HepG2 (cell line): Measurements from ENCODE around the gene RPL23. TPM values are rescaled to one million over a fixed set of nuclear protein-coding genes. Genes with fewer than 3 reads are reported as not detected.

Experiments used
- ATAC-seq: fragments of 200-7000 bp; cut with Tn5 transposase; 3 replicates; pipeline ENCODE4 v1.9.1; 2020; ENCODE audit warnings: mild to moderate bottlenecking, moderate library complexity
- BruUV-seq: library from RNA; stranded (reverse); fragments of 400-500 nt; replicated peaks from 2 replicates; lab custom pipeline; 2021; lab: Mats Ljungman, UMichigan
- CTCF ChIA-PET: fragments of 300-600 bp; formaldehyde crosslinking; extraction: SDS; loops from one replicate; lab custom pipeline; 2021; ENCODE audit warnings: low total read pairs, inconsistent platforms, low intra/inter-chr PET ratio; lab: Yijun Ruan, JAX
- POLR2A ChIA-PET: fragments of 350-600 bp; sonication (Branson Sonifier 250); formaldehyde crosslinking; loops from one replicate; lab custom pipeline; 2020; ENCODE audit warnings: antibody characterized with exemption, inconsistent platforms; lab: Yijun Ruan, JAX
- DNase-seq: peaks from one replicate; pipeline ENCODE4 v3.0.0-alpha.2; 2015; ENCODE audit warnings: low spot score
- FAIRE-seq: peaks from 3 replicates; lab custom pipeline; 2011; peaks lifted over from hg19 to GRCh38; lab: Jason Lieb, UNC
- H2AFZ ChIP-seq: one replicate; pipeline ENCODE4 v1.6.1; 2011; ENCODE audit warnings: low read length, inconsistent platforms
- H3K27ac ChIP-seq: fragments of 300-600 bp; 3 replicates; pipeline ENCODE4 v1.8.0; 2011; ENCODE audit warnings: mixed run types, mild to moderate bottlenecking, mixed read lengths, low read length, inconsistent platforms; ENCODE audit not compliant: insufficient read depth; ENCODE audit errors: extremely low read length
- H3K27me3 ChIP-seq, 2 experiments: fragments of 200-600 bp in 1 of 2; 2 replicates in 1 of 2; 3 replicates in 1 of 2; pipeline versions ENCODE4 v1.6.0 to v1.8.0; 2011; ENCODE audit warnings: low read length in 2 of 2, mild to moderate bottlenecking in 2 of 2, moderate library complexity in 2 of 2, inconsistent platforms in 1 of 2; ENCODE audit not compliant: insufficient read depth in 2 of 2, control insufficient read depth in 1 of 2
- H3K36me3 ChIP-seq, 2 experiments: fragments of 200-600 bp in 1 of 2; replicated peaks in 1 of 2; 2 replicates in 1 of 2; 3 replicates in 1 of 2; pipeline versions ENCODE4 v1.5.1 to v1.8.0; 2011; ENCODE audit warnings: low read length in 2 of 2, inconsistent platforms in 1 of 2; ENCODE audit not compliant: insufficient read depth in 2 of 2, control insufficient read depth in 1 of 2
- H3K4me1 ChIP-seq: 2 replicates; pipeline ENCODE4 v1.5.1; 2012; ENCODE audit warnings: low read length, inconsistent platforms; ENCODE audit not compliant: insufficient read depth
- H3K4me2 ChIP-seq: 2 replicates; pipeline ENCODE4 v1.6.0; 2011; ENCODE audit warnings: low read depth, low read length, inconsistent platforms
- H3K4me3 ChIP-seq, 3 experiments: fragments of 200-600 bp in 1 of 3; sonication (generic), shearing (Covaris generic) in 1 of 3; replicated peaks in 1 of 3; 2 replicates each; pipeline ENCODE4 v1.5.1; 2011 to 2016; ENCODE audit warnings: low read length in 3 of 3, inconsistent platforms in 2 of 3, low read depth in 2 of 3, mild to moderate bottlenecking in 2 of 3, control low read depth in 1 of 3, mixed read lengths in 1 of 3; ENCODE audit not compliant: insufficient read depth in 1 of 3
- H3K79me2 ChIP-seq: one replicate; pipeline ENCODE4 v1.6.1; 2011; ENCODE audit warnings: low read length, inconsistent platforms; ENCODE audit not compliant: insufficient read depth
- H3K9ac ChIP-seq: 2 replicates; pipeline ENCODE4 v1.6.0; 2011; ENCODE audit warnings: mild to moderate bottlenecking, low read depth, low read length, inconsistent platforms; ENCODE audit not compliant: insufficient read depth
- H3K9me3 ChIP-seq: 2 replicates; pipeline ENCODE4 v1.5.1; 2012; ENCODE audit warnings: mild to moderate bottlenecking, low read length
- H4K20me1 ChIP-seq: 2 replicates; pipeline ENCODE4 v1.6.0; 2011; ENCODE audit warnings: inconsistent platforms, mild to moderate bottlenecking, low read length, moderate library complexity; ENCODE audit not compliant: insufficient read depth
- ELF3 ChIP-seq: IDR thresholded peaks from 2 replicates; pipeline ENCODE4 v1.6.1; 2016; ENCODE audit warnings: missing genetic modification reagents, missing compliant biosample characterization
- GATA4 ChIP-seq: sonication (generic); IDR thresholded peaks from 2 replicates; pipeline ENCODE4 v1.6.1; 2016; ENCODE audit warnings: antibody characterized with exemption, low read depth, borderline replicate concordance
- LCORL ChIP-seq, 2 experiments: fragments of 450-650 bp in 1 of 2; sonication (generic) in 1 of 2; formaldehyde crosslinking in 1 of 2; IDR thresholded peaks; 2 replicates each; pipeline versions ENCODE4 v1.5.0 to v1.6.1; 2017 to 2020; ENCODE audit warnings: antibody characterized with exemption in 1 of 2, missing genetic modification reagents in 1 of 2
- MEF2D ChIP-seq: sonication (generic); formaldehyde crosslinking; IDR thresholded peaks from 2 replicates; pipeline ENCODE4 v1.5.1; 2020; ENCODE audit warnings: mild to moderate bottlenecking, missing genetic modification reagents
- NCOR1 ChIP-seq: fragments of 200-600 bp; sonication (generic); IDR thresholded peaks from 2 replicates; pipeline ENCODE4 v1.7.0; 2017; ENCODE audit warnings: antibody characterized with exemption, low read length, borderline replicate concordance
- NR2F6 ChIP-seq, 2 experiments: IDR thresholded peaks; 2 replicates each; pipeline ENCODE4 v1.6.1; 2016; ENCODE audit warnings: antibody characterized with exemption in 1 of 2, mild to moderate bottlenecking in 1 of 2
- TP53 ChIP-seq: sonication (generic); formaldehyde crosslinking; conservative IDR thresholded peaks from 2 replicates; pipeline ENCODE4 v1.4.0; 2020; ENCODE audit warnings: missing genetic modification reagents
- ZNF124 ChIP-seq: sonication (generic); formaldehyde crosslinking; IDR thresholded peaks from 2 replicates; pipeline ENCODE4 v1.4.0; 2020; ENCODE audit warnings: missing genetic modification reagents
- ZNF264 ChIP-seq: sonication (generic); formaldehyde crosslinking; IDR thresholded peaks from 2 replicates; pipeline ENCODE4 v1.4.0; 2020; ENCODE audit warnings: missing genetic modification reagents
- ZNF33A ChIP-seq: sonication (generic); formaldehyde crosslinking; IDR thresholded peaks from 2 replicates; pipeline ENCODE4 v1.5.1; 2020; ENCODE audit warnings: missing genetic modification reagents, mild to moderate bottlenecking, moderate library complexity, borderline replicate concordance
- ZNF670 ChIP-seq: sonication (generic); formaldehyde crosslinking; IDR thresholded peaks from 2 replicates; pipeline ENCODE4 v1.8.0; 2022; ENCODE audit warnings: mild to moderate bottlenecking, missing genetic modification reagents, borderline replicate concordance
- WGBS: methylation state at CpG from one replicate; pipeline ENCODE4 v1.1.6; 2017; ENCODE audit warnings: low lambda C conversion rate; 5-methylcytosine and 5-hydroxymethylcytosine counted together
- in situ Hi-C: cut with HindIII; loops from 2 replicates; pipeline ENCODE4 v1.10.0; 2017; ENCODE audit warnings: low pct_unique_long_range_greater_than_20kb; ENCODE audit not compliant: extremely low pct_ligation_motif_present
- intact Hi-C: fragments of 100-400 bp; cut with micrococcal nuclease; formaldehyde crosslinking; loops from one replicate; pipeline ENCODE4 v1.10.0; 2022; ENCODE audit not compliant: unreplicated experiment
- polyA plus RNA-seq, 8 experiments: library from polyadenylated mRNA; depleted of rRNA in 3 of 8; stranded (reverse) in 7 of 8; unstranded in 1 of 8; fragments of >200 nt; fragmentation: Illumina TruSeq in 4 of 8; extraction: Trizol in 4 of 8; gene quantifications; 2 replicates each; pipeline versions ENCODE4 v1.2.1 to v1.2.3, GENCODE V29; 2011 to 2016; ENCODE audit warnings: low read depth in 4 of 8, missing spikeins in 1 of 8, mixed read lengths in 1 of 8; ENCODE audit not compliant: insufficient read depth in 1 of 8
- total RNA-seq, 5 experiments: library from RNA; depleted of rRNA; stranded (reverse); fragments of >200 nt; fragmentation: Illumina TruSeq; extraction: Trizol; gene quantifications; 2 replicates each; pipeline ENCODE4 v1.2.3, GENCODE V29; 2016; ENCODE audit warnings: low read depth in 1 of 5
- TF ChIP-seq, protein P1 (sequence below): sonication (generic); formaldehyde crosslinking; IDR thresholded peaks from 2 replicates; pipeline ENCODE4 v1.4.0; 2020; ENCODE audit warnings: missing genetic modification reagents
- TF ChIP-seq, protein P2 (sequence below): sonication (generic); formaldehyde crosslinking; IDR thresholded peaks from 2 replicates; pipeline ENCODE4 v1.5.0; 2020; ENCODE audit warnings: mild to moderate bottlenecking, missing genetic modification reagents, borderline replicate concordance
- TF ChIP-seq, protein P3 (sequence below): sonication (generic); formaldehyde crosslinking; IDR thresholded peaks from 2 replicates; pipeline ENCODE4 v1.5.0; 2020; ENCODE audit warnings: mild to moderate bottlenecking, missing genetic modification reagents, borderline replicate concordance

Gene RPL23
- total and polyA plus RNA-seq, 2 of the 13 experiments (the other 11 are each of a cell fraction or from before 2014, with no cell fraction given), result 2,790 to 4,860 TPM

DNA sequence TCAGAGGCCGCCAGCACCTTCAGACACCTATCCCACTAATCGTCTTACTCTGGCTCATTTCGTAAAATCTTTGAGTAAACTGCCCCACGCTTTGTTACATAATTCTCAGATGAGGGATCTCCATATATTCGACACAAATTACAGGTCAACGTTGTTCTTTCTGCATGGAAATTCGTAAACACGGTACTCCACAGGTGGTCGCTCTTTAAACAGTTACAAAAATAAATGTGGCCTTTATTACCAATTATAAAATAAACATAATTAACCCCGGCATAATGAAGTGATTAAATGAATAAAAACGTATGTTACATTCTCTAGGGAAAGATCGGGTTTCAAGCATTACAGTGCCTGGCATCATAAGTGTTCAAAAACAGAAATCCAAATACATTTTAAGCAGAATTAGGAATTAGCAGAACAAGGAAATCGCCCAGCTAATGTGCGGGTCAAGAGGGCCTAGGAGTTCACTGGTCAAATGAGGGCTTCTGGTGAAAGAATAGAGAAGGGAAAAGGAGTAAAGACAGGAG, 53.2 kb downstream of the RPL23 start:
- no peak for FAIRE-seq
- no peak for ATAC-seq
- peak overlapping the region; percentile 81 for H3K4me2 ChIP-seq
- intact Hi-C loops (loop anchor here (1.0 to 2.0 kb wide), 2 partner anchors 47 to 69 kb away; partner anchors contain the start of gene PSMB3), in situ Hi-C loops (no loop called here)
- peaks cover 22% of the 10 kb centered on the region; the same call in 1 of the 2 replicates for H4K20me1 ChIP-seq
- peaks cover 38% of the 10 kb centered on the region for H3K4me1 ChIP-seq
- H3K4me3 ChIP-seq, result peak overlapping the region; percentile 76 to 98 (median 90)
- peaks cover 11 to 36% of the 10 kb centered on the region in 2 experiments for H3K36me3 ChIP-seq
- ChIA-PET CTCF (no interaction called here), POLR2A (interaction anchor here (0.7 to 2.3 kb wide), 7 partner anchors 23 to 114 kb away, joined by 3 to 11 read pairs (median 4); partner anchors contain the start of genes CWC25 and PSMB3)
- DNase-seq, result no peak
- WGBS, result 28% methylated on average over 14 of the region's 14 CpGs
- H3K79me2 ChIP-seq, result peaks cover 38% of the 10 kb centered on the region
- BruUV-seq, result TSS peak; percentile 96
- H3K9ac ChIP-seq, result peak overlapping the region; percentile 99
- no peak overlapping the region for H2AFZ ChIP-seq
- H3K27me3 ChIP-seq, result no peaks in the 10 kb centered on the region
- no peaks in the 10 kb centered on the region for H3K9me3 ChIP-seq
- peak overlapping the region; percentile 99 for H3K27ac ChIP-seq
- TF ChIP-seq ELF3 (CRISPR knock-in tag), result no peak
- TF ChIP-seq, protein P1, sequence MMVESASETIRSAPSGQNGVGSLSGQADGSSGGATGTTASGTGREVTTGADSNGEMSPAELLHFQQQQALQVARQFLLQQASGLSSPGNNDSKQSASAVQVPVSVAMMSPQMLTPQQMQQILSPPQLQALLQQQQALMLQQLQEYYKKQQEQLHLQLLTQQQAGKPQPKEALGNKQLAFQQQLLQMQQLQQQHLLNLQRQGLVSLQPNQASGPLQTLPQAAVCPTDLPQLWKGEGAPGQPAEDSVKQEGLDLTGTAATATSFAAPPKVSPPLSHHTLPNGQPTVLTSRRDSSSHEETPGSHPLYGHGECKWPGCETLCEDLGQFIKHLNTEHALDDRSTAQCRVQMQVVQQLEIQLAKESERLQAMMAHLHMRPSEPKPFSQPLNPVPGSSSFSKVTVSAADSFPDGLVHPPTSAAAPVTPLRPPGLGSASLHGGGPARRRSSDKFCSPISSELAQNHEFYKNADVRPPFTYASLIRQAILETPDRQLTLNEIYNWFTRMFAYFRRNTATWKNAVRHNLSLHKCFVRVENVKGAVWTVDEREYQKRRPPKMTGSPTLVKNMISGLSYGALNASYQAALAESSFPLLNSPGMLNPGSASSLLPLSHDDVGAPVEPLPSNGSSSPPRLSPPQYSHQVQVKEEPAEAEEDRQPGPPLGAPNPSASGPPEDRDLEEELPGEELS (CRISPR knock-in tag), result 0 out of 2 replicates have a peak, but pooled peaks have one; percentile 28
- TF ChIP-seq ZNF670 (CRISPR knock-in tag), result peak; percentile 85
- TF ChIP-seq MEF2D, result 0 out of 2 replicates have a peak, but pooled peaks have one; percentile 15
- no peak for TF ChIP-seq LCORL (IDR thresholded peaks at IDR 0.05)
- TF ChIP-seq LCORL (CRISPR knock-in tag; IDR thresholded peaks at IDR 0.05), result peak; percentile 7; the same call in 1 of the 2 replicates
- TF ChIP-seq, protein P2, sequence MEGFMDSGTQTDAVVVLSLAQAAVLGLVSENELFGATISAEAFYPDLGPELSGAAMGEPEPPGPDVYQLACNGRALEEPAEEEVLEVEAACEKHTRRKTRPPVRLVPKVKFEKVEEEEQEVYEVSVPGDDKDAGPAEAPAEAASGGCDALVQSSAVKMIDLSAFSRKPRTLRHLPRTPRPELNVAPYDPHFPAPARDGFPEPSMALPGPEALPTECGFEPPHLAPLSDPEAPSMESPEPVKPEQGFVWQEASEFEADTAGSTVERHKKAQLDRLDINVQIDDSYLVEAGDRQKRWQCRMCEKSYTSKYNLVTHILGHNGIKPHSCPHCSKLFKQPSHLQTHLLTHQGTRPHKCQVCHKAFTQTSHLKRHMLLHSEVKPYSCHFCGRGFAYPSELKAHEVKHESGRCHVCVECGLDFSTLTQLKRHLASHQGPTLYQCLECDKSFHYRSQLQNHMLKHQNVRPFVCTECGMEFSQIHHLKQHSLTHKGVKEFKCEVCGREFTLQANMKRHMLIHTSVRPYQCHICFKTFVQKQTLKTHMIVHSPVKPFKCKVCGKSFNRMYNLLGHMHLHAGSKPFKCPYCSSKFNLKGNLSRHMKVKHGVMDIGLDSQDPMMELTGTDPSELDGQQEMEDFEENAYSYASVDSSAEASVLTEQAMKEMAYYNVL (CRISPR knock-in tag), result no peak
- TF ChIP-seq TP53 (CRISPR knock-in tag), result 0 out of 2 replicates have a peak, but pooled peaks have one; percentile 73
- peak; percentile 66; the same call in 1 of the 2 replicates for TF ChIP-seq NR2F6 (IDR thresholded peaks at IDR 0.05)
- no peak for TF ChIP-seq NR2F6 (CRISPR knock-in tag; IDR thresholded peaks at IDR 0.05)
- 0 out of 2 replicates have a peak, but pooled peaks have one; percentile 7 for TF ChIP-seq GATA4
- 0 out of 2 replicates have a peak, but pooled peaks have one; percentile 62 for TF ChIP-seq NCOR1
- TF ChIP-seq, protein P3, sequence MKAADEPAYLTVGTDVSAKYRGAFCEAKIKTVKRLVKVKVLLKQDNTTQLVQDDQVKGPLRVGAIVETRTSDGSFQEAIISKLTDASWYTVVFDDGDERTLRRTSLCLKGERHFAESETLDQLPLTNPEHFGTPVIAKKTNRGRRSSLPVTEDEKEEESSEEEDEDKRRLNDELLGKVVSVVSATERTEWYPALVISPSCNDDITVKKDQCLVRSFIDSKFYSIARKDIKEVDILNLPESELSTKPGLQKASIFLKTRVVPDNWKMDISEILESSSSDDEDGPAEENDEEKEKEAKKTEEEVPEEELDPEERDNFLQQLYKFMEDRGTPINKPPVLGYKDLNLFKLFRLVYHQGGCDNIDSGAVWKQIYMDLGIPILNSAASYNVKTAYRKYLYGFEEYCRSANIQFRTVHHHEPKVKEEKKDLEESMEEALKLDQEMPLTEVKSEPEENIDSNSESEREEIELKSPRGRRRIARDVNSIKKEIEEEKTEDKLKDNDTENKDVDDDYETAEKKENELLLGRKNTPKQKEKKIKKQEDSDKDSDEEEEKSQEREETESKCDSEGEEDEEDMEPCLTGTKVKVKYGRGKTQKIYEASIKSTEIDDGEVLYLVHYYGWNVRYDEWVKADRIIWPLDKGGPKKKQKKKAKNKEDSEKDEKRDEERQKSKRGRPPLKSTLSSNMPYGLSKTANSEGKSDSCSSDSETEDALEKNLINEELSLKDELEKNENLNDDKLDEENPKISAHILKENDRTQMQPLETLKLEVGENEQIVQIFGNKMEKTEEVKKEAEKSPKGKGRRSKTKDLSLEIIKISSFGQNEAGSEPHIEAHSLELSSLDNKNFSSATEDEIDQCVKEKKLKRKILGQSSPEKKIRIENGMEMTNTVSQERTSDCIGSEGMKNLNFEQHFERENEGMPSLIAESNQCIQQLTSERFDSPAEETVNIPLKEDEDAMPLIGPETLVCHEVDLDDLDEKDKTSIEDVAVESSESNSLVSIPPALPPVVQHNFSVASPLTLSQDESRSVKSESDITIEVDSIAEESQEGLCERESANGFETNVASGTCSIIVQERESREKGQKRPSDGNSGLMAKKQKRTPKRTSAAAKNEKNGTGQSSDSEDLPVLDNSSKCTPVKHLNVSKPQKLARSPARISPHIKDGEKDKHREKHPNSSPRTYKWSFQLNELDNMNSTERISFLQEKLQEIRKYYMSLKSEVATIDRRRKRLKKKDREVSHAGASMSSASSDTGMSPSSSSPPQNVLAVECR (CRISPR knock-in tag), result 0 out of 2 replicates have a peak, but pooled peaks have one; percentile 21
- TF ChIP-seq ZNF124, result 0 out of 2 replicates have a peak, but pooled peaks have one; percentile 11
- peak; percentile 87; the same call in 1 of the 2 replicates for TF ChIP-seq ZNF33A (CRISPR knock-in tag)
- 0 out of 2 replicates have a peak, but pooled peaks have one; percentile 57 for TF ChIP-seq ZNF264
